ENCODE measurements around the gene SLC25A44. TPM values are rescaled to one million over a fixed set of nuclear protein-coding genes. Genes with fewer than 3 reads are reported as not detected.
A peak's percentile ranks its signal among the peaks of the same experiment; 100 is the strongest.
"Not testable (repeated sequence)": the region's sequence is repeated elsewhere in the genome, so short reads cannot be mapped to it uniquely, and the experiment has no call there.

The SLC25A44 gene
- total RNA-seq, 1 experiment from 2014 or later = 29.3 TPM

- no TSS peak for BruUV-seq (replicated peaks)
- peak overlapping the region; percentile 38 for H3K27ac Mint-ChIP-seq (ENCODE audit: unreplicated experiment)
- H3K4me3 ChIP-seq (ENCODE audit: low read depth, low read length) = no peak overlapping the region
- no peak for DNase-seq
- POLR2A ChIA-PET = interaction anchor here (0.5 kb wide), 1 partner anchor 49 kb away, joined by 11 read pairs; no protein-coding TSS in a partner anchor
- no peak for TF ChIP-seq CTCF (IDR thresholded peaks at IDR 0.05; ENCODE audit: insufficient read depth in 1 of 2, low read depth in 1 of 2, low read length in 1 of 2, severe bottlenecking in 1 of 2, unreplicated experiment in 1 of 2)
- H3K4me3 Mint-ChIP-seq (ENCODE audit: unreplicated experiment) = no peak overlapping the region
- H3K36me3 Mint-ChIP-seq (ENCODE audit: insufficient read depth, unreplicated experiment) = peaks cover 9% of the 10 kb centered on the region
- no peaks in the 10 kb centered on the region for H3K36me3 ChIP-seq (ENCODE audit: control insufficient read depth, insufficient read depth, low read length)
- H3K9me3 ChIP-seq = no peaks in the 10 kb centered on the region
- no peaks in the 10 kb centered on the region for H3K27me3 Mint-ChIP-seq (ENCODE audit: insufficient read depth, unreplicated experiment)
- peaks cover 27% of the 10 kb centered on the region for H3K4me1 Mint-ChIP-seq (ENCODE audit: low read depth, unreplicated experiment)
- no peaks in the 10 kb centered on the region for H3K9me3 Mint-ChIP-seq (ENCODE audit: unreplicated experiment)
- CTCF ChIA-PET = interaction anchor here (1.9 kb wide), 1 partner anchor 48 kb away, joined by 5 read pairs; no protein-coding TSS in a partner anchor
- H3K27me3 ChIP-seq (replicated peaks; ENCODE audit: control insufficient read depth, insufficient read depth, low read length) = no peaks in the 10 kb centered on the region
- intact Hi-C loops (cut with micrococcal nuclease; ENCODE audit: unreplicated experiment) = no loop called here
- peaks cover 38% of the 10 kb centered on the region for H3K4me1 ChIP-seq
These were observed 17.2 kb upstream of the SLC25A44 start for GRCh38 chr1:156176610-156177210.

DNA sequence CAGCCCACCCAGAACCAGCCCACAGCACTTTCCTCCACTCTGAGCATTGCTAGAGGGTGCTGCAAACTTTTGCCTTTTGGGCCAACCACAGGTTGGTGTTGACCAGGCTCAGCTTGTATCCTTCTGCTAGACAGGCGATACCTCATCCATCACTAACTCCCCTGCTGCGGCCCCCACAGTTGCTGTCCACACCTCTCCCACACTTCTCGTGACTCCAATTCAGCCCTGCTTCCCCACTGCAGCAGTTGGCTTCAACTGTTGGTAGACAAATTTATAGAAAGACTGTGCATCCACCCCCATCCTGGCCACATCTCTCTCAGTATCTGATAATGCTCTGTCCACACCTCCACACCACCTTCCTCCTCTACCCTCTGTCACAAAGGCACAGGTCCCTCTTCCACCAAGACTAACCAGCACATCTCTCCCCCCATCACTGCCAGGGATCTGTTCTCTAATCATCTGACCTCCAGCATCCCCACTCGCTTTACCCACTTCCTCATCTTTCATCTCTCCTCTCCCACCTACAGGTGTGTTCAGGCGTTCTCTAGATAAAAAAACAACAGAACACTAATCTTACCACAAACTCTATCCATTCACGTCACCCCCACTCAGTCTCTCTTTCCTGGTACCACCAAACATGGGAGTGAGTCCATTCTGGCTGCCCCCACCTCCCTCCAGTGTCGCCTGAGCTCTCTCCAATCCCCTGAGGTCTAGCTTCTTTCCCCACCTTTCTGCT lies 15.8 kb upstream of the SLC25A44 start:
- POLR2A ChIA-PET = no interaction called here
- Mint-ChIP-seq H3K36me3 (ENCODE audit: insufficient read depth, unreplicated experiment) (peaks cover 12% of the 10 kb centered on the region), H3K27ac (ENCODE audit: unreplicated experiment) (peak overlapping the region; percentile 38), H3K4me1 (ENCODE audit: low read depth, unreplicated experiment) (peaks cover 27% of the 10 kb centered on the region), H3K27me3 (ENCODE audit: insufficient read depth, unreplicated experiment) (no peaks in the 10 kb centered on the region), H3K9me3 (ENCODE audit: unreplicated experiment) (no peaks in the 10 kb centered on the region), H3K4me3 (ENCODE audit: unreplicated experiment) (no peak overlapping the region)
- DNase-seq = no peak
- Histone ChIP-seq H3K4me3 (ENCODE audit: low read depth, low read length) (no peak overlapping the region), H3K27me3 (replicated peaks; ENCODE audit: control insufficient read depth, insufficient read depth, low read length) (no peaks in the 10 kb centered on the region), H3K36me3 (ENCODE audit: control insufficient read depth, insufficient read depth, low read length) (no peaks in the 10 kb centered on the region), H3K9me3 (no peaks in the 10 kb centered on the region), H3K4me1 (peaks cover 50% of the 10 kb centered on the region)
- CTCF ChIA-PET = no interaction called here
- intact Hi-C loops (cut with micrococcal nuclease; ENCODE audit: unreplicated experiment) = no loop called here
- no TSS peak for BruUV-seq (replicated peaks)
- TF ChIP-seq CTCF (IDR thresholded peaks at IDR 0.05; ENCODE audit: insufficient read depth in 1 of 2, low read depth in 1 of 2, low read length in 1 of 2, severe bottlenecking in 1 of 2, unreplicated experiment in 1 of 2) = no peak

- POLR2A ChIA-PET = interaction anchor here (0.6 to 0.7 kb wide), 2 partner anchors 70 to 277 kb away, joined by 3 to 4 read pairs; no protein-coding TSS in a partner anchor
These were observed 13.4 kb upstream of the SLC25A44 start for GRCh38 chr1:156180471-156180870.

DNA sequence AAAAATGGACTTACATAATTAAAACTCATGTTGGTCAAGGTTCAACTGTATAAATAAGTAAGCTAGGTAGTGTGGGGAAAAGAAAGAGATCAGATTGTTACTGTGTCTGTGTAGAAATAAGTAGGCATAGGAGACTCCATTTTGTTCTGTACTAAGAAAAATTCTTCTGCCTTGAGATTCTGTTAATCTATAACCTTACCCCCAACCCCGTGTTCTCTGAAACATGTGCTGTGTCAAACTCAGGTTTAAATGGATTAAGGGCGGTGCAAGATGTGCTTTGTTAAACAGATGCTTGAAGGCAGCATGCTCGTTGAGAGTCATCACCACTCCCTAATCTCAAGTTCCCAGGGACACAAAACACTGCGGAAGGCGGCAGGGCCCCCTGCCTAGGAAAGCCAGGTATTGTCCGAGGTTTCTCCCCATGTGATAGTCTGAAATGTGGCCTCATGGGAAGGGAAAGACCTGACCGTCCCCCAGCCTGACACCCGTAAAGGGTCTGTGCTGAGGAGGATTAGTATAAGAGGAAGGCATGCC lies 12.4 kb upstream of the SLC25A44 start:
- Histone ChIP-seq H3K4me1 (peaks cover 82% of the 10 kb centered on the region), H3K9me3 (peaks cover 13% of the 10 kb centered on the region)
- CTCF ChIA-PET; H3K27me3 ChIP-seq (replicated peaks; ENCODE audit: control insufficient read depth, insufficient read depth, low read length); H3K4me3 ChIP-seq (ENCODE audit: low read depth, low read length); H3K36me3 ChIP-seq (ENCODE audit: control insufficient read depth, insufficient read depth, low read length); H3K9me3 Mint-ChIP-seq (ENCODE audit: unreplicated experiment); H3K27me3 Mint-ChIP-seq (ENCODE audit: insufficient read depth, unreplicated experiment): not testable (repeated sequence)
- peak overlapping the region; percentile 58 for H3K4me3 Mint-ChIP-seq (ENCODE audit: unreplicated experiment)
- intact Hi-C loops (cut with micrococcal nuclease; ENCODE audit: unreplicated experiment) = loop anchor here (1.0 to 2.0 kb wide), 3 partner anchors 31 to 44 kb away; partner anchors contain the start of gene PMF1
- H3K4me1 Mint-ChIP-seq (ENCODE audit: low read depth, unreplicated experiment) = peaks cover 36% of the 10 kb centered on the region
- H3K36me3 Mint-ChIP-seq (ENCODE audit: insufficient read depth, unreplicated experiment) = peaks cover 43% of the 10 kb centered on the region
- TSS peak; percentile 48 for BruUV-seq (replicated peaks)
- peak overlapping the region; percentile 87 for H3K27ac Mint-ChIP-seq (ENCODE audit: unreplicated experiment)
- POLR2A ChIA-PET = interaction anchor here (0.7 kb wide), 1 partner anchor 747 kb away, joined by 4 read pairs; no protein-coding TSS in a partner anchor
- peak; percentile 91 to 94 for DNase-seq

More at GRCh38 chr1:156180471-156180870, 13.4 kb upstream of the SLC25A44 start:
- no peaks in the 10 kb centered on the region for H3K27me3 Mint-ChIP-seq (ENCODE audit: insufficient read depth, unreplicated experiment)
- intact Hi-C loops (cut with micrococcal nuclease; ENCODE audit: unreplicated experiment) = loop anchor here (2.0 kb wide), 1 partner anchor 32 kb away; the partner anchor contains the start of gene PMF1
- Histone ChIP-seq H3K36me3 (ENCODE audit: control insufficient read depth, insufficient read depth, low read length) (no peaks in the 10 kb centered on the region), H3K9me3 (peaks cover 4% of the 10 kb centered on the region; the same call in 1 of the 2 replicates), H3K4me3 (ENCODE audit: low read depth, low read length) (peak overlapping the region; percentile 19; the same call in 1 of the 2 replicates), H3K4me1 (peaks cover 72% of the 10 kb centered on the region), H3K27me3 (replicated peaks; ENCODE audit: control insufficient read depth, insufficient read depth, low read length) (no peaks in the 10 kb centered on the region)
- no peak for DNase-seq
- H3K9me3 Mint-ChIP-seq (ENCODE audit: unreplicated experiment) = no peaks in the 10 kb centered on the region
- peaks cover 36% of the 10 kb centered on the region for H3K4me1 Mint-ChIP-seq (ENCODE audit: low read depth, unreplicated experiment)
- CTCF ChIA-PET = interaction anchor here (1.0 kb wide), 1 partner anchor 44 kb away, joined by 6 read pairs; no protein-coding TSS in a partner anchor
- no peak for TF ChIP-seq CTCF (IDR thresholded peaks at IDR 0.05; ENCODE audit: insufficient read depth in 1 of 2, low read depth in 1 of 2, low read length in 1 of 2, severe bottlenecking in 1 of 2, unreplicated experiment in 1 of 2)
- H3K4me3 Mint-ChIP-seq (ENCODE audit: unreplicated experiment) = no peak overlapping the region
- peaks cover 34% of the 10 kb centered on the region for H3K36me3 Mint-ChIP-seq (ENCODE audit: insufficient read depth, unreplicated experiment)
- BruUV-seq (replicated peaks) = no TSS peak
- peak overlapping the region; percentile 87 for H3K27ac Mint-ChIP-seq (ENCODE audit: unreplicated experiment)
